ENCODE measurements around the gene RASAL2.
"Not testable (repeated sequence)": the region's sequence is repeated elsewhere in the genome, so short reads cannot be mapped to it uniquely, and the experiment has no call there.

Gene RASAL2

DNA sequence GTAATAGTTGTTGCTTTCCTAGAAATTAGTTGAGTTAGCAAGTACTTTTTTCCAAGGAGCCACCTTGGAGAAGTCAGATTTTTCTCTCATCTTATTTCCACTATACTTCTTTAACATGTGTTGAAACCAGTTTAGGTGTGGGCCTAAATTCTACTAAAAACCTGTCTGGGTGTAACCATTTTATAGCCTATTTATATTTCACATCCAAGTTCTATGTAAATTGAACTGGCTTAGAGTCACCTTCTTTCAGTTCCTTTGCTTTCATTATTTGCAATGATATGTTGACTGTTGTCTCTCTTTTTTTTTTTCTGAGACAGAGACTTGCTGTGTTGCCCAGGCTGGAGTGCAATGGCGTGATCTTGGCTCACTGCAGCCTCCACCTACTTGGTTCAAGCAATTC is 207.2 kb downstream of the RASAL2 start:
- DNase-seq, result no peak

DNA sequence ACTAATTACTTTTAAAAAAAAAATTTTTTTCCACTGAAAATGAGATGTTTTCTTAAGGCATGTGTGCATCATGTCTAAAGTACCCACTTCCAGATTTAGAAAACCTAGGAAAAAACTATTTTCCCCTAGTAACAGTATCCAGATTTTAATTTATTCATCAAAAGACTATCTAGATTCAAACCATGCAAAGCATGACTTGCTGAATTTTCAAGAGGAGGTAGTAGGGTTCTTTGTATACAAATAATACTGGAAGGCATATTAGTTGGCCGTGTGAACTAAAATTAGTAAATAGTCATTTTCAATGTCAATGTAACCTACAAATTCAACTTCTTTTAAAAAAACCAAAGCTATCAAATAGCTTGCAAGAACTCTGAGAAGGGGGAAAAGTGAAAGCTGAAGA is 213.4 kb downstream of the RASAL2 start:
- DNase-seq, result no peak

DNA sequence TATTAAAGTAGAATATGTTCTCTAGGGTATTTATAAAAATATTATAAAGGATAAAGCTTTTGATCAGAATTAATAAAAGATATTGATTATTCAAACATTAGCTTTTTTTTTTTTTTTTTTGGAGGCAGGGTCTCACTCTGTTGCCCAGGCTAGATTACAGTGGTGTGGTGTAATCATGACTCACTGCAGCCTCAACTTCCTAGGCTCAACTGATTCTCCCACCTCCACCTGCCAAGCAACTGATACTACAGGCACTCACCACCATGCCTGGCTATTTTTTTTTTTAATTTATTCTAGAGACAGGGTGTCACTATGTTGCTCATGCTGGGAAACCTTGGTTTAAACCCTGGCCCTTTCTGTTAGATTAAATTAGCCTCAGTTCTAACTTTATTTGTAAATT is 214.5 kb downstream of the RASAL2 start:
- no peak for DNase-seq

DNA sequence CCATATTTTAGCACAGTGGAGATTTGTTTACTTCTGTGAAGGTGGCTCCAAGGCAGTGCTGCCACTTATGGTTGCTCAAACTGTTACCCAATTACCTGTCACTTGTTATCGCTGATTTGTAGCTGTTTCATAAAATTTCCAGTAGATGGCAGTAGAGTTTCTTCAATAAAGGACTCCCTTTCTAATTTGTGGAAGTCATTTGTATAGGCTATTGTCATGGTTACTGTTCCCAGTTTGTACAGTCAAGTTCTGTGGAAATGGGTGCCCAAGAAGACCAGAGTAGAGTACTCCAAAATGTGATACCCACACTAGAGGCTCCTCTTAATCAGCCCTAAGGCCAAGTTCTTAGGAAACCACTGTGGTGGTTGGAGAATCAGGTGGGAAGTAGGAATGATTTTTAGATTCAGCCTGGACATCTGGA is 216.8 kb downstream of the RASAL2 start:
- DNase-seq, result no peak

DNA sequence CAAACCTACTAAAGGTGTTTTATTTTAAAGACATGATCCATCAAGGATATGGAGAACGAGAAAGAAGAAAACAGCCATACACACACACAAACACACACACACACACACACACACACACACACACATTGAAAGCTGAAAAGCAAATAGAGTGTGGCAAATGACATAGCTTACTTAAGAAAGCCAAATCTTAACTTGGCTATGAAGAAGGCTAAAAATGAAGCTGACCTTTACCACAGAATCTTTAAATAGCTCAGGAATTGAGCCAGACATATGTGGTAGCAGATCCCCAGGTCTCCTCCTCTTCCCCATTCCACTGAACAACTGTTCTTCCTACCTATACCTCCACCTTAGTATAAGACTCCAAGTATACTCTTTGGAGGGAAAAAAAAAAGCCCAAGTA is 217.3 kb downstream of the RASAL2 start:
- DNase-seq, result no peak

DNA sequence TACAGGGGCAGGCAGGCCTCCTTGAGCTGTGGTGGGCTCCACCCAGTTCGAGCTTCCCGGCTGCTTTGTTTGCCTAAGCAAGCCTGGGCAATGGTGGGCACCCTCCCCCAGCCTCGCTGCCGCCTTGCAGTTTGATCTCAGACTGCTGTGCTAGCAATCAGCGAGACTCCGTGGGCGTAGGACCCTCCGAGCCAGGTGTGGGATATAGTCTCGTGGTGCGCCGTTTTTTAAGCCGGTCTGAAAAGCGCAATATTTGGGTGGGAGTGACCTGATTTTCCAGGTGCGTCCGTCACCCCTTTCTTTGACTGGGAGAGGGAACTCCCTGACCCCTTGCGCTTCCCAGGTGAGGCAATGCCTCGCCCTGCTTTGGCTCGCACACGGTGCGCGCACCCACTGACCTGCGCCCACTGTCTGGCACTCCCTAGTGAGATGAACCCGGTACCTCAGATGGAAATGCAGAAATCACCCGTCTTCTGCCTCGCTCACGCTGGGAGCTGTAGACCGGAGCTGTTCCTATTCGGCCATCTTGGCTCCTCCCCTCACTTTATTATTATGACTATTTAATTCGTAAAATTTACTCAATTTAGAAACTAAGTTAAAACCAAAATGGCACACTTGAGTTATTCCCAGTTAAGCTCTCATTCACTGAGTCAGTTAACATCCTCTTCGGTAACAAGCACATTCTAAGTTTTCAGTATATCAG is 226.5 kb downstream of the RASAL2 start:
- DNase-seq, result not testable (repeated sequence)

DNA sequence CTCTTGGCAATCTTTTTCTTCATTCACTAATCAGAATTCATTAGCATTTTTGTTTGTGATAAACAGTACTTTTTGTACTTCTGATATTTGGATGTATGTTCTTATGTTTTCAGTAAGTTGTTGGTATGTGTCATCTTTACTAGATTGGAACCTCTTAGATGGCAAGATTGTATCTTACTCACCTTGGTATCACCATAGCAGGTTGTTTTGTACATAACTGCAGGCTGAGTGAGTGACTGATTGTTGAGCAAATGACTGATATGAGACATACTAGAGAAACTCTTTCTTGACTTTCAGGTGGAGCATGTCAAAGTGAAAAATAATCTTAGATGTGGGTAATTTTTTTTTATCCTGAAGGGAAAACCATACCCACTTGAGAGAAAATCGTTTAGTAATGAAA is 229.2 kb downstream of the RASAL2 start:
- no peak for DNase-seq

DNA sequence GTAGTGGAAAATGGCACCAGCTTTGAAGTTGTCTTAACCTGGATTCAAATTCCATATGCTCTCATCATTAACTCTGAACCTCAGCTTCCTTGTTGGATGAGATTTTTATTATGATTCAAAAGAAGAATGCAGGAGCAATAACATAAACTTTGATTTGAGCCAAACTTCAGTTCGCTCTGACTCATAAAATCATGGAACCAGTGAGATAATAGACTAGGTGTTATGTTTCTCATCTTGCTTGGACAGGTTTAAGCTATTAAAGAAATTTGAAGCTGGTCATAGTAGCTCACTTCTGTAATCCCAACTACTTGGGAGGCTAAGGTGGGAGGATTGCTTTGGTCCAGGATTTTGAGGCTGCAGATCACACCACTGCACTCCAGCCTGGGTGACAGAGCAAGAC is 230.1 kb downstream of the RASAL2 start:
- DNase-seq, result no peak

DNA sequence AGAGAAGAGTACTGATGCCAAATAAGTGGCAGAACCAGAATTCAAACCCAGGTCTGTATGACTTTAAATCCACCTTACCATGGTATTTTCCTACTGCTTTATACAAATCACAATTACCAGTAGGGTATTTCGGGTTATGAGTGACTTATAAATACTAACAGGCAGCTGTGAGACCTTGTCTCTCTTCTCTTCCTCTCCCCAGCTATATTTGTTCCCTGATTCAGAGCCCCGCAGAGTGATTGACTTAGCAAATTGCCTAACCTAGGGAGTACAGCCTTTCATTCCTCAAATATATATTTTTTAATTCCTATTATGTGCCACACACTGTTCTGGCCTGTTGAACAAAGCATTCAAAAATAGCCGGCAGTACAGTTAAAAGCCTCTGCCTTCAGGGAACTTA is 234.8 kb downstream of the RASAL2 start:
- no peak for DNase-seq

DNA sequence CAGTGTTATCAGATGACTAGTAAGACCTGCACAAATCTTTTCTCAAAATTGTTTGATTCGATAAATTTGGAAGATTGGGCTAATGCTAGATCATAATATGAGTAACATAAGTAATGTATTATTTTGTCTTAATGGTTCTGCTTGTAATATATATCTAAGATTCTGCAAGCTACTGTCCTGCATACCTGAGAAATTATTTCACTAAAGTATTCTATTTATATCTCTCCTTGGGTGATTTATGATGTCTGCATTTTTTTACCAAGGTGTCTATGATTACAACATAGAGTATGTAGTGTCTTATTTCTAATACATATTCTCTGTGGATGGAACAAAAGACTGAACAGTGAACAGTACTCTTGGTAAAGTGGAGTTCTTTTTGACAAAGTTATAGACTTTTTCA is 236.2 kb downstream of the RASAL2 start:
- DNase-seq, result no peak

DNA sequence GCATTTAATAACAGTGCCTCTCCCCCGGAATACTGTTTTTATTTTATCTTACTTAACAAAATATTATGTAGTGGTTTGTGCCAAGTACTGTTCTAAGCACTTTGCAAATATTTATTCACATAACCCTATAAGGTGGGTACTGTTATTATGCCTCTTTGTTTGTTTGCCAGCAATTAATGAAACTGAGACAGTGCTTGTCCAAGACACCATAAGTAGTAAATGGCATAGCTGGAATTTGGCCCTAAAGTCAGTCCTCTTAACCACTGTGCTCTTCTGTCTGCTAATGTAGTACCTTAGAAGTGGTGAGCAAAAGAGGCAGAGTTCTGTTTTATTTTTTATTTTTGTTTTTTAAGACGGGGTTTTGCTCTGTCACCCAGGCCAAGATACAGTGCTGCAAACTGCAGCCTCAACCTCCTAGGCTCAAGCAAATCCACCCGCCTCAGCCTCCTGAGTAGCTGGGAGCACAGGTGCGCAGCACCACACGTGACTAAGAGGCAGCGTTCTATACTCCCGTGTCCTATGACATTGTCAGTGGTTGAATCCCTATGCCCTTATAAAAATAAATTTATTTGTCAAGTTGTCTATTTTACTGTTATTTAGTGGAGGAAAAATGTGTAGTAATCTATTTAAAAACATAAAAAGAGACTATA is 237.1 kb downstream of the RASAL2 start:
- no peak for DNase-seq

DNA sequence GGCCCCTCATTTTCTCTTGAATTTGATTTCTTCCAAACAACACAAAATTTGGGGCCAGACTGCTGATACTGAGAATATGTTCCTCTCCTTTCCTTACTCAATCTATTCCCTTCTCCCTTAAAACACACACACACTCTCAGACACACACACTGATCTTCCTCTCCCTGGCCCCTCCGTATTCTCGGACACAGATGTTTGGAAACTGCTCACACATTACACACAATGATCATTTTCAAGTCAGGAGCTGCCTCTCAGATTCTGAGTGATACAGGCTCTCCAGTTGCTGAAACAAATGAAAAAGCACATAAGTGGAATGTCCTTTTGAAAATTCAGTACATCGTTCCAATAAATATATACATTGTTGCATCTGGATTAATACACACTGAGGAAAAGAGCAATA is 241.5 kb downstream of the RASAL2 start:
- no peak for DNase-seq

DNA sequence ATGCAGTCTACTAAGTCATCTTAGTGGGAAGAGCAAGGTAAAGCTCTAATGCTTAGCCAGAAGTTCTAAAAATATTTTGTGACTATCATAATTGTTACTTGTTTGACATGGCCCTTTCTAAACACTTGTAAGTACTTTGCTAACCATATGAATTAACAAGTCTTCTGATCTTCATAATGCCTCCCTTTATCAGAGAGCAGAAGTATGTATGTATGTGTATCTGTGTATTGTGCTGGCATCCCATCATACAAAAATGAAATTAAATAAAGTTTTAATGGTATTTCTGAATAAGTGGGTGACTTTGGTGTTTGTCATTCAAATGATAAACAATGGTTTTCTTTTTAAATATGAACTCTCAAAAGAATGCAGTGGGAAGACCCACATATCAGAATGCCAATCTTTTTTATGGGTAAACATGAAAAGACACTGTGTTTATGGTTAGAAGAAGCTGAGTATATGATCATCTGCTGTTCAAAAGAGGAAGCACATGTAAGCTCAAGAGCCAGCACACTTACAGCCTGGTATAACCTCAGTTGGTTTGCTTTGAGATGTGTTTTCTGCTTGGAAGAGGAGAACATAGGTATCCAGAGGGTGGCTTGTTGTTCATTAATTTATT is 243.3 kb downstream of the RASAL2 start:
- no peak for DNase-seq

DNA sequence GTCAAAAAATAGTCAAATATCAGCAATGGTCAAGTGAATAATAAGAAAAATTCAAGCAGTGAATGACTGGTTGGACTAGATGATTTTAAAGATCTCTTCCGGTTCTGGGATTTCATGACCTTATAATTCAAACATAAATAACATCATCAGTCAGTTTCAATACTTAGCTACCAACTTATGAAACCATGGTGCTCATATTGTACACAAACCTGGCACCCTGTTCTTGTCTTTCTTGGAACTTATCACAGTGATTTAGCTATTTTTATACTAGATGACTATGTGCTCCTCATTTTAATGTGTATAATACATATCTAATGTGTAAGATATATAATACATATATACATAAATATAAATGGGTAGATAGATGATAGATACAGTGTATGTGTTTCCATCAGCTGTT is 245.9 kb downstream of the RASAL2 start:
- no peak for DNase-seq

DNA sequence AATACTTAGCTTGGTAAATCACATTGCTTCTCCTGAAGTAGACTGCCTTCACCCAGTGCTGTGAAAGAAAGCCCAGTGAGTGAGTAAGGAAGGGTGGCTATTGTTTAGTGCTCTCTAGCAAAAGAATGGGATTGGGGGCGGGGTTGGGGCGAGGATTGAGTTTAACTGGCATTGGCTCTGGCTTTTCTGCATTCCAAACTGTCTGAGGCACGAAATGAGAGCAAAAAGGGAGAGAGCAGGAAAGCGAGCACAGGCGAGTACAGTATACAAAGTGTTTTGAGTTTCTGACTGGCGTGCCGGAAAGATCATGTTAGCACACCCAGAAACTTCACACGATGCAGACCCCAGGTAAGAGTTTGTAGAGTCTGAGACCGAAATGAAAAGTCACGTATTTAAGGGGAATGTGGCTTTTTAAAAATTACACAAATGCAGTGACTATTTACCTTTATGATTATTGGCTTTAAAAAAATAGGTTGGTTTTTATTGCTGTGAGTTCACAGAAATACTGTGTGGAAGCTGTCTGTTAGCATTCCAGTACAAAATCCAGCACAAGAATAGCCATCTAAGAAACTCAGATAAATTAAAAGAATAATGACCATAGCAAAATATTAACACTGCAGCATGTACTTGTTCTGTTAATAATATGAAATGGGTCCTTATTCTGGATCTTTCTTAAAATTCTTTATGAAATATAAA is 247.5 kb downstream of the RASAL2 start:
- DNase-seq, result no peak

DNA sequence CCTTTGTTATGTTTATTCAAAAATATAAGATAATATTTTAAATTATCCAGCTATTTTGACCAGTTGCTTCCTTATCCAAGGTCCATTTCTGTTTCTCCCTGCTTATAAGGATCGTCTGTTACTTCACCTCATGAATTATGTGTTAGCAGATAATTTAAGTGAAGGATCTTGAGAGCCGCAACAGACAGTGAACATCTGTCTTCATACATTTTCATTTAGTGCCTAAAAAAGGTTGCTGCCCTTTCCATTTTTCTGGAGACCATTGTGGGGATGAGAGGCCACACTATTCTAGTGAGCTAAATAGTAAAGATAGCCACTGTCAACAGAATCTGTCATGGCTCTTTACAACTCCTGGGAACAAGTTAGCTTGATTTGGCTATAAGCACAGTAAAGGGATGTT is 248.8 kb downstream of the RASAL2 start:
- DNase-seq, result no peak

DNA sequence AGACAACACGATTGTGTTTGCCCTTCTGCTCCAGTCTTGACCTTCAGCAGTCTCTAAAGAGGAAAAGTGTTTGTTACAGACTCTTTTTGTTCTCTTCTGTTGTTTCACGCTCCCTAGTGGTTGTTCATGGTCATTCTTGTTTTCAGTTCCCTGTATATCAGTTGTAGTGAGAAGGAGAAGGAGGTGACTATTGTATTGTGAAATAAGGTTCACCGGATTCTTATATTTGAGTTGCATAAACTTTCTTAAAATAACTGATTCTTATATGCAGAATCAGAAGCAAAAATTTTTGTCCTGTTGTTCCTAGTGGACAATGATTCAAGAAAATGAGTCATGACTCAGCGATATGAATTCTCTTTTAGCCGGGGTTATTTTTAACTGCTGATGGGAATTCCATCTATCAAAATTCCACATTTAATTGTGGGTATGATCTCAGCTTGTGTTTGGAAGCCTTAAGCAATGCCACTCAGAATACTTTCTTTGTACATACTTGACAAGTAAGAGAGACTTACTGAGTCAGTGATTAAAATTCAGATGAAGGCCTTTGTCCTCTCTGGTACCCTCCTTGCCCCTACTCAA is 250.7 kb downstream of the RASAL2 start:
- DNase-seq, result no peak

DNA sequence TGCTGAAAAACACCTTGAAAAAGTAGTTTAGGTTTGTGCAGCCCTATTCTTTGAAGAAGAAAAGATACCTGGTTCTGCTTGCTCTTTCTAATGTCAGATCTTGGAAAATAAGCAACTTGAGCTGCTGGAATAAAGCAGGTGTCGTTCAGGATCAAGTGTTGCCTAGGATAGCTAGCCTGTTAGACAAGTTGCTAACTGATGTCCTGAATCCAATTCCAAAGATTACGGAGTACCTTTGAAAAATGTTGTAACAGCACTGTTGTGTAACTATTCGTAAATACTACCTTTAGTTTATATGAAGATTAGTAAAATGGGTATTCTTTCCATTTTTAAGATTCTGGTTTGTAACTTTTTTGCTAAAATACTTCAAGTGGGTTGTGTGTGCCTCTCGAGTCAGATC is 251.3 kb downstream of the RASAL2 start:
- DNase-seq, result no peak

DNA sequence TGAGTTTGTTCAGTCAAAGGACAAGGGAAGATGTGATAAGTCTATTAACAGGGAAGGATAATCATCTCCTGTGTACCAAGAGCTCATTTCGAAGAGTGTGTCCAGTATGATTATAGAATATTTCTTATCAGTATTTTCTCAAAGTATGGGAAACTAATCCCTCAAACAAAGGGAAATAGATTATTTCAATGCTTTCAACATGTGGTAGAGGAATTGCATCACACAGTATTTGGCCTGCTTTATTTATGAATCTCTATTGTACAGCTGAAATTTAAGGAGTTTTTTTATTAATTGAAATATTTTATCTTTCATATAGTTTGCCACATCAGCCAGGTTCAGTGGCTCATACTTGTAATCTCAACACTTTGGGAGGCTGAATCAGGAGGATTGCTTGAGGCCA is 251.9 kb downstream of the RASAL2 start:
- no peak for DNase-seq

DNA sequence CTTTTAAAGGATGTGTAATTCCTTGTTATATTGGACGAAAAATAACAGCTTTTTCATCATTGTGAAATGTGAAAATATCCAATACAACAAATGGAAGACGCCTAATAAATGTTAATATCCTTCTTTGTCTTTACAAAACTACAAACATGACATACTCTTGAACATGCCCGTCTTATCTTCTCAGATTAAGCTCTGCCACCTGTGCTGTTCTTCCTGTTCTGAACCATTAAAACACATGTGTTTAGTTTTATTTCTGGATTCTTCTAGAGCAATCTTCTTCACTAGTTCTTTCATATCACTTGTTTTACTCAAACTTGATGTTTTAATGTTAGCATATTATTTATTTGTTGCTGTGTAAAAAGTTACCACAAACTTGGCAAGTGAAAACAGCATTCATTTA is 255.9 kb downstream of the RASAL2 start:
- no peak for DNase-seq

DNA sequence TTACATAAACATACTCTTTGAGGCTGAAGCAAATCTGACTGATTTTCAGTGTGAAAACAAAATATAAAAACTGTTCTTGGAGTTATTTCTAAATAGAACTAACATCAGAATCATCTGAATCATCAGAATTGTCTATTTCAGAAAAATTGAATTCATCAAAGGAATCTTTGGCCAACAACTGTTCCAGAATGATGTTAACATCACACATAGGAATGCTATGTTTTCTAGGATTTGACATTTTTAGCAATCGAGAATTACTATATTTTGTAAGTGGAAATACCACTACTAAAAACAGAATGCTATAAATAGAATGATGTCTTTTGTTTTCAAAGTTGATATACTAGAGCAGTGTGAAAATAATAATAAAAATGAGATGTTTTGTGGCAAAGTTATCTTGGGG is 258.0 kb downstream of the RASAL2 start:
- not testable (repeated sequence) for DNase-seq

DNA sequence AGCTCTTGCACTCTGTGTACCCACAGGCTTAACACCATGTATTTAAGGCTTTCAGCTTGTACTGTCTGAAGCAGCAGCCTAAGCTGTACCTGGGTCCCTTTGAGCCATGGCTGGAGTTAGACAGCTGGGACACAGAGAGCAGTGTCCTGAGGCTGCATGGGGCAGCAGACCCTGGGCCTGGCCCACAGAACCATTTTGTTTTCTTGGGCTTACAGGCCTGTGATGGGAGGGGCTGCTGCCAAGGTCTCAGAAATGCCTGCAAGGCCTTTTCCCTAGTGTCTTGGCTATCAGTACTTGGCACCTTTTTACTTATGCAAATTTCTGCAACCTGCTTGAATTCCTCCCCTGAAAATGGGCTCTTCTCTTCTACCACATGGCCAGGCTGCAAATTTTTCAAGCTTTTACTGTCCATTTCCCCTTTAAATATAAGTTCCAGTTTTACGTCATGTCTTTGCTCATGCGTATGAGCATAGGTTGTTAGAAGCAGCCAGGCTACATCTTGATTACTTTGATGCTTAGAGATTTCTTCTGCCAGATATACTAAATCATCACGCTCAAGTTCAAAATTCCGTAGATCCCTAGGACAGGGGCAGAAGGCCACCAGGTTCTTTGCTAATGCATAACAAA is 259.0 kb downstream of the RASAL2 start:
- no peak for DNase-seq

DNA sequence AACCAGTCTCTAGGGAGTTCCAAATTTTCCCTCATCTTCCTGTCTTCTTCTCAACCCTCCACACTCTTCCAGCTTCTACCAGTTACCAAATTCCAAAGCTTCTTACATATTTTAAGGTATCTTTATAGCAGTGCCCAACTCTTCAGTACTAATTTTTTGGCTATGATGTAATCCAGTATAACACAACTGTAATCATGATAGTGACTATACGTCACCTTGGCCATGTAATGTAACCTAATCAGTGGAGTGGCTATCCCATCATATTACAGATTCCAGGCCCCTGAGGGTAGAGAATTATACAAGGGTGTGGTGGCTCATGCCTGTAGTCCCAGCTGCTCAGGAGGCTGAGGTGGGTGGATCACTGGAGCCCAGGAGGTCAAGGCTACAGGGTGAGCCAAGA is 259.6 kb downstream of the RASAL2 start:
- DNase-seq, result no peak
